ENCODE data around the gene TNRC18.
"Not testable (repeated sequence)": the region's sequence is repeated elsewhere in the genome, so short reads cannot be mapped to it uniquely, and the experiment has no call there.

Gene TNRC18

DNA sequence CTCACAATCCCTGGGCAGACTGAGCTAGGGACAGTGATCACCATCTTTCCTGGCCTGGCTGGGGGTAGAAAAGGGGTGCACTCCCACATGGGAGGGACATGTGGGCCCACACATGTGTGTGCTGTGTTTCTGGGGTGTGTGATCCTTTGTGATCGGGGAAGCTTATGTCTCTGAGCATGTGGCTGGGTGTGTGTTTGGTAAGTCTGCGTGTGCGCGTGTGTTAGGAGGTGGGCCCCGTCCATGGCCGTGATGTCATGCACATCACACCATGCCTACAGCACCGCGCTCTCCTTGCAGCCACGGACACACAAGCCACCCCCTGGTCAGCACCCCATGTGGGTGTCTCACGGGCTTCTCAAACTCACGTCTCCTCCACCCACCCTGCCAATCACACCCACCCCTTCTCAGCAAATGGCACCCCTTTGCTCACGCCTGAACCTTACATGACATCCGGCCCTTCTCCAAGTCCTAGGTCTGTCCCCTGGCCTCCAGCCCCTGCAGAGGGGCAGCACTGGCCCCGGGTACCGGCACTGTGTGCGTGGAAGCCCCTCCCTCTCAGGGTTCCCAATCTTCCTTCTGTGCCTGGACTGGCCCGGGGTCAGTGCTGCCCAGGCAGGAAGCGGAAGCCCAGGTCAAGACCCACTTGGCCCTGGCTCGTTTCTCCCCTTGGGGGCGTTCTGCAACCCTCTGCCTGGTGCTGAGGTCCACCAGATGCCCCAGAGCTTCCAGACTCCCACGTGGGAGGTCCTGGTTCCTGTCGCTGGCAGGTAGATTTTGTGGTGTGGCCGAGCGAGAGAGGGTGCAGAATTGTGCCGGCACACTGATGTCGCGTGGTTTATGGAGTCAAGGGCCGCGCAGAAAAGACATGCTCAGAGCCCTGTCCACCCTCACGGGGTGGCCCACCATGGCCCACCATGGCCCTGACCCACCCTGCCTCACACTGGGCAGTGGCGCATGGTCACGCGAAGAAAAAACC, 128.3 kb downstream of the TNRC18 start:
- Histone ChIP-seq H4K20me1 (ENCODE audit: insufficient read depth, low read length) (no peaks in the 10 kb centered on the region), H3K36me3 (ENCODE audit: insufficient read depth, low read length) (no peaks in the 10 kb centered on the region), H3K79me2 (ENCODE audit: insufficient read depth, low read length) (no peaks in the 10 kb centered on the region), H2AFZ (ENCODE audit: low read depth, low read length) (no peak overlapping the region), H3K27ac (ENCODE audit: low read length) (no peak overlapping the region), H3K4me1 (ENCODE audit: insufficient read depth, low read length) (peaks cover 20% of the 10 kb centered on the region), H3K27me3 (ENCODE audit: insufficient read depth, low read length, poor library complexity) (no peaks in the 10 kb centered on the region), H3K9me3 (ENCODE audit: insufficient read depth, low read length, severe bottlenecking) (no peaks in the 10 kb centered on the region), H3K4me2 (ENCODE audit: insufficient read depth, low read length) (no peak overlapping the region), H3K9ac (ENCODE audit: low read depth, low read length) (no peak overlapping the region), H3K4me3 (ENCODE audit: low read depth in 1 of 2, low read length in 2 of 2) (no peak overlapping the region)
- ATAC-seq (ENCODE audit: insufficient read depth, low read depth) (no peak), DNase-seq (no peak)
- no peak for TF ChIP-seq EZH2 (IDR thresholded peaks at IDR 0.05; ENCODE audit: borderline replicate concordance, low read depth, low read length, severe bottlenecking)
- TF ChIP-seq, protein P1, sequence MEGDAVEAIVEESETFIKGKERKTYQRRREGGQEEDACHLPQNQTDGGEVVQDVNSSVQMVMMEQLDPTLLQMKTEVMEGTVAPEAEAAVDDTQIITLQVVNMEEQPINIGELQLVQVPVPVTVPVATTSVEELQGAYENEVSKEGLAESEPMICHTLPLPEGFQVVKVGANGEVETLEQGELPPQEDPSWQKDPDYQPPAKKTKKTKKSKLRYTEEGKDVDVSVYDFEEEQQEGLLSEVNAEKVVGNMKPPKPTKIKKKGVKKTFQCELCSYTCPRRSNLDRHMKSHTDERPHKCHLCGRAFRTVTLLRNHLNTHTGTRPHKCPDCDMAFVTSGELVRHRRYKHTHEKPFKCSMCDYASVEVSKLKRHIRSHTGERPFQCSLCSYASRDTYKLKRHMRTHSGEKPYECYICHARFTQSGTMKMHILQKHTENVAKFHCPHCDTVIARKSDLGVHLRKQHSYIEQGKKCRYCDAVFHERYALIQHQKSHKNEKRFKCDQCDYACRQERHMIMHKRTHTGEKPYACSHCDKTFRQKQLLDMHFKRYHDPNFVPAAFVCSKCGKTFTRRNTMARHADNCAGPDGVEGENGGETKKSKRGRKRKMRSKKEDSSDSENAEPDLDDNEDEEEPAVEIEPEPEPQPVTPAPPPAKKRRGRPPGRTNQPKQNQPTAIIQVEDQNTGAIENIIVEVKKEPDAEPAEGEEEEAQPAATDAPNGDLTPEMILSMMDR (IDR thresholded peaks at IDR 0.05; ENCODE audit: borderline replicate concordance, extremely low read depth, low read length, poor library complexity, severe bottlenecking) = no peak

DNA sequence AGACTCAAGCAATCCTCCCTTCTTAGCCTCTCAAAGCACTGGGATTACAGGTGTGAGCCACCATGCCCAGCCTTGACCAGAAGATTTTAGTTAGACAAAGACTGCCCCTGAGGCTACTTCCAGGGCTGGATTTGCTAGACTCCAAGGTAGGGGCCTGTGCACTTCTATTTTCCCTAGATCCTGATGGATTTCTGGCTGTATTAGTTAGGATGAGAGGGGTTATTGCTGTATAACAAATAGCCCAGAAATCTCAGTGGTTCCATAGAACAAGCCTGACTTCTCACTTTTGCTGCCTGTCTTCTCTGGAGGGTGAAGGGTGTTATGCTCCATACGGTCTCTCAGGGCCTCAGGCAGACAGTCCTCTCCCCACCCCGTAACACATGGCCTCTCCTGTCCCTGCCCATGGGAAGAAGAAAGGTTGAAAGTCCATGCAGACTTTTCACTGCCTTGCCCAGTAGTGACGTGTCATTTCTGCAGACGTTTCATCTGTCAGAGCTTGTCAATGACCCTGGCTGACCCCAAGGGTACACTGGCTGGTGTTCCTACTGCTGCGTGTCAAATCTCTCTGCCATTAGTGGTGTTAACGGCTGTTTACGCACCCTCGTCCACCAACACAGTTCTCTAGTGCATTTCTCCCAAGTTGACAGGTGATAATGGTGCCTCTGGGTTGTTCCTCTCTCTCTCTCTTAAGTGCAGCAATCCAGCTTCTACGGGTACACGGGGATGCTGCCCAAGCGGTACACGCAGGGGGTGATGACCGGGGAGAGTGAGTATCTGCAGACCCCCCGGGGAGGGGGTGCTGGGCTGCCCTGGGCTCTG, 129.3 kb downstream of the TNRC18 start:
- Histone ChIP-seq H3K4me1 (ENCODE audit: insufficient read depth, low read length) (peaks cover 20% of the 10 kb centered on the region), H3K4me2 (ENCODE audit: insufficient read depth, low read length) (no peak overlapping the region), H3K27me3 (ENCODE audit: insufficient read depth, low read length, poor library complexity) (no peaks in the 10 kb centered on the region), H3K36me3 (ENCODE audit: insufficient read depth, low read length) (no peaks in the 10 kb centered on the region), H3K79me2 (ENCODE audit: insufficient read depth, low read length) (no peaks in the 10 kb centered on the region), H3K9ac (ENCODE audit: low read depth, low read length) (no peak overlapping the region), H2AFZ (ENCODE audit: low read depth, low read length) (no peak overlapping the region), H3K27ac (ENCODE audit: low read length) (no peak overlapping the region), H3K4me3 (ENCODE audit: low read depth in 1 of 2, low read length in 2 of 2) (no peak overlapping the region), H4K20me1 (ENCODE audit: insufficient read depth, low read length) (no peaks in the 10 kb centered on the region), H3K9me3 (ENCODE audit: insufficient read depth, low read length, severe bottlenecking) (no peaks in the 10 kb centered on the region)
- TF ChIP-seq, protein P1 (IDR thresholded peaks at IDR 0.05; ENCODE audit: borderline replicate concordance, extremely low read depth, low read length, poor library complexity, severe bottlenecking) = no peak
- no peak for TF ChIP-seq EZH2 (IDR thresholded peaks at IDR 0.05; ENCODE audit: borderline replicate concordance, low read depth, low read length, severe bottlenecking)
- ATAC-seq (ENCODE audit: insufficient read depth, low read depth) = no peak
- DNase-seq = no peak

DNA sequence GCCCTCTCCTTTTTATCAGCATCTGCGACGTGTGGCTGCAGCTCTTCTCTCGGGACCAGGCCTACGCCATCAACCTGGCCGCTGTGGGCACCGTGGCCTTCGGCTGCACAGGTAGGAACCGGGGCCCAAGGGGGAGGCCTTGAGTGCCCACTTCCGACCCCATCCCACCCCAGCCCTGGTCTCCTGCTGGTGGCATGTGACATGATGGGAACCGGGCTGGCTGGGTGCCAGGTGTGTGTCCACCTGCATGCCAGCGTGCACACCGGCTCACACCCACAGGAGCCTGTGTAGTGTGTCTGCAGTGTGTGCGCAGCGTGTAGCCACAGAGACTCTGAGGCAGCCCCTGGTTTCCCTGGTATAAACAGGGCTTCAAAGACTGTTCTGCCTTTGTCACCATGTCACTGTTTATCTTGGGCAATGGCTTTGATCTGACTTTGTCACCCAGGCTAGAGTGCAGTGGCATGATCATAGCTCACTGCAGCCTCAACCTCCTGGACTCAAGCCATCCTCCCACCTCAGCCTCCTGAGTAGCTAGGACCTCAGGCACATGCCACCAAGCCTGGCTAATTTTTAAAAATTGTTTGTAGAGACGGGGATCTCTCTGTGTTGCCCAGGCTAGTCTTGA, 131.8 kb downstream of the TNRC18 start:
- not testable (repeated sequence) for H2AFZ ChIP-seq (ENCODE audit: low read depth, low read length); ATAC-seq (ENCODE audit: insufficient read depth, low read depth); H3K79me2 ChIP-seq (ENCODE audit: insufficient read depth, low read length); H4K20me1 ChIP-seq (ENCODE audit: insufficient read depth, low read length); H3K27me3 ChIP-seq (ENCODE audit: insufficient read depth, low read length, poor library complexity); H3K9ac ChIP-seq (ENCODE audit: low read depth, low read length); H3K4me2 ChIP-seq (ENCODE audit: insufficient read depth, low read length); H3K4me1 ChIP-seq (ENCODE audit: insufficient read depth, low read length); H3K9me3 ChIP-seq (ENCODE audit: insufficient read depth, low read length, severe bottlenecking); H3K4me3 ChIP-seq (ENCODE audit: low read depth in 1 of 2, low read length in 2 of 2); H3K27ac ChIP-seq (ENCODE audit: low read length); H3K36me3 ChIP-seq (ENCODE audit: insufficient read depth, low read length); DNase-seq

All from DND-41 (cell line).